Inflammatory macrophage treated with lipopolysaccharide for 1 hour (primary cell): ENCODE data around the gene POP4.
"Not testable (repeated sequence)": the region's sequence is repeated elsewhere in the genome, so short reads cannot be mapped to it uniquely, and the experiment has no call there.

Experiments
- DNase-seq, 2 donors: peaks; one replicate each; pipeline ENCODE4 v3.0.0-alpha.2; 2020 to 2022

POP4 gene

GRCh38 chr19:29612121-29612520 lies 6.0 kb downstream of the POP4 start:
- no peak for DNase-seq

GRCh38 chr19:29612801-29613595 lies 6.9 kb downstream of the POP4 start:
- no peak for DNase-seq

- DNase-seq, result no peak
Observed at GRCh38 chr19:29614046-29614445, 8.0 kb downstream of the POP4 start.

GRCh38 chr19:29614780-29615179 lies 8.7 kb downstream of the POP4 start:
- no peak for DNase-seq

- no peak for DNase-seq
Observed at GRCh38 chr19:29615891-29616425, 9.9 kb downstream of the POP4 start.

GRCh38 chr19:29616541-29616940 lies 10.5 kb downstream of the POP4 start:
- DNase-seq, result no peak

GRCh38 chr19:29617366-29618266 lies 11.5 kb downstream of the POP4 start:
- no peak for DNase-seq

- DNase-seq, result no peak
Observed at GRCh38 chr19:29618434-29618833, 12.4 kb downstream of the POP4 start.

- DNase-seq, result no peak
Observed at GRCh38 chr19:29618871-29619270, 12.8 kb downstream of the POP4 start.

- DNase-seq, result no peak
Observed at GRCh38 chr19:29620931-29621351, 14.9 kb downstream of the POP4 start.

- no peak for DNase-seq
Observed at GRCh38 chr19:29622166-29623070, 16.3 kb downstream of the POP4 start.

GRCh38 chr19:29623726-29624488 lies 17.8 kb downstream of the POP4 start:
- no peak for DNase-seq

GRCh38 chr19:29624489-29625185 lies 18.6 kb downstream of the POP4 start:
- DNase-seq, result peak in 1 of 2 donors; percentile 20

GRCh38 chr19:29625186-29625651 lies 19.1 kb downstream of the POP4 start:
- no peak for DNase-seq

- DNase-seq, result no peak
Observed at GRCh38 chr19:29626386-29626785, 20.3 kb downstream of the POP4 start.

- not testable (repeated sequence) for DNase-seq
Observed at GRCh38 chr19:29626832-29627231, 20.7 kb downstream of the POP4 start.

- DNase-seq, result no peak
Observed at GRCh38 chr19:29628661-29629385, 22.7 kb downstream of the POP4 start.

GRCh38 chr19:29629836-29630534 lies 23.9 kb downstream of the POP4 start:
- no peak for DNase-seq

- no peak for DNase-seq
Observed at GRCh38 chr19:29630655-29631054, 24.6 kb downstream of the POP4 start.

GRCh38 chr19:29631450-29631849 lies 25.4 kb downstream of the POP4 start:
- DNase-seq, result no peak
